IPS-15b (cell line): ENCODE data around the gene TAGLN.
A peak's percentile ranks its signal among the peaks of the same experiment; 100 is the strongest.
"Not testable (repeated sequence)": the region's sequence is repeated elsewhere in the genome, so short reads cannot be mapped to it uniquely, and the experiment has no call there.

Experiments used
- H3K27me3 ChIP-seq: one replicate; pipeline ENCODE4 v1.6.1; 2013; ENCODE audit warnings: low read length; ENCODE audit not compliant: control insufficient read depth, insufficient read depth
- H3K36me3 ChIP-seq: one replicate; pipeline ENCODE4 v1.6.1; 2013; ENCODE audit warnings: low read length; ENCODE audit not compliant: control insufficient read depth, insufficient read depth
- H3K4me1 ChIP-seq: one replicate; pipeline ENCODE4 v1.6.1; 2013; ENCODE audit warnings: mild to moderate bottlenecking, low read length; ENCODE audit not compliant: control insufficient read depth, insufficient read depth
- H3K4me3 ChIP-seq: one replicate; pipeline ENCODE4 v1.5.1; 2013; ENCODE audit warnings: low read depth, low read length
- H3K9ac ChIP-seq: one replicate; pipeline ENCODE4 v1.6.1; 2013; ENCODE audit warnings: low read depth, mild to moderate bottlenecking, low read length
- H3K9me3 ChIP-seq: one replicate; pipeline ENCODE4 v1.6.1; 2013; ENCODE audit warnings: mild to moderate bottlenecking, low read length; ENCODE audit not compliant: control insufficient read depth, insufficient read depth

Gene TAGLN

DNA sequence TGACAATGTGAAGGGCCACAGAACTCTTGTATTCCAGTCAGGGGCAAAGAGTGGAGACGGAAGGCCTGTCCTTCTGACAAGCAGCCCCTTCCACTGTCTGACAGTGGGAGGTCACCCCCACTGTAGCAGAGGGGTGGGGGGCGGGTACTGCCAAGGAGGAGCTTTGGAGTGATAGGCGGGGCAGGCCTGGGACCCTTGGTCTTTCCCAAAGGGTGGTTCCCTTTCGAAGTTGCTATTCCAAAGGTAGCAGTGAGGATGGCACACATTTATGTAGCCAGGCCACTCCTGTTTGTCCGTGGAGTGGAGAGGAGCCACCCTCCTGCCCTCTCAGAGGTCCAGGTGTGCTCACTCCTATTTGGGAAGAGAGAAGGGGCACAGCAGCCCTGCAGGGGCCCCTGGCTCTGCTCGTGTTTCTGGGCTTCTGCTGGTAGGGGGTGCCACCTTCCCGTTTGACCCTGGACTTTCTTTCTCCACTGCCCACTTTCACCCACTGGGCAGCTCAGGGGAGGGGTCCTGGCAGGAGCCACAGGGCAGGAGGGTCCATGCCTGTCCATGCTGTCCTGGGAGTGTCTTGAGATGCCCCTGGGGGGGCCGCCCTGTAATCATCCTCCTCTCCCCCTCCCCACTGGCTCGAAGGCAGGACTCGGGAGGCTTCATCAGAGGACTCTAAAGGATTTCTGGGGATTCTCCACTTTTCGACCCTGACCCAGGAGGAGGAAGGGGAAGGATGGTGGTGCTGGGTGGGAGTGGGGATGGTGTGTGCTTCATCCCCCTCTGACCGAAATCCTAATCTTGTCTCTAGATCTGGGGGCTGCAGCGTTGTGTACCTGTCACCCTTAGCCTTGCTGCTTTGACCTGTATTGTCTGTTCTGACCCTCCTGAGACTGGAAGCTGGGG, 994 bp downstream of the TAGLN start:
- H3K27me3 ChIP-seq = no peaks in the 10 kb centered on the region
- peak overlapping the region; percentile 81 for H3K9ac ChIP-seq
- H3K4me1 ChIP-seq = peaks cover 18% of the 10 kb centered on the region
- H3K9me3 ChIP-seq = no peaks in the 10 kb centered on the region
- peaks cover 15% of the 10 kb centered on the region for H3K36me3 ChIP-seq
- H3K4me3 ChIP-seq = peak overlapping the region; percentile 54

- H3K9me3 ChIP-seq = no peaks in the 10 kb centered on the region
- H3K4me1 ChIP-seq = peaks cover 18% of the 10 kb centered on the region
- peak overlapping the region; percentile 28 for H3K4me3 ChIP-seq
- no peaks in the 10 kb centered on the region for H3K27me3 ChIP-seq
- H3K36me3 ChIP-seq = peaks cover 9% of the 10 kb centered on the region
- peak overlapping the region; percentile 81 for H3K9ac ChIP-seq
These were observed 1.9 kb downstream of the TAGLN start for GRCh38 chr11:117200813-117201657.

- H3K36me3 ChIP-seq = peaks cover 7% of the 10 kb centered on the region
- H3K4me3 ChIP-seq = no peak overlapping the region
- no peaks in the 10 kb centered on the region for H3K9me3 ChIP-seq
- no peaks in the 10 kb centered on the region for H3K27me3 ChIP-seq
- no peak overlapping the region for H3K9ac ChIP-seq
- peaks cover 18% of the 10 kb centered on the region for H3K4me1 ChIP-seq
These were observed 2.6 kb downstream of the TAGLN start for GRCh38 chr11:117201658-117202305.

- no peaks in the 10 kb centered on the region for H3K9me3 ChIP-seq
- H3K27me3 ChIP-seq = no peaks in the 10 kb centered on the region
- no peak overlapping the region for H3K4me3 ChIP-seq
- no peak overlapping the region for H3K9ac ChIP-seq
- peaks cover 7% of the 10 kb centered on the region for H3K36me3 ChIP-seq
- peaks cover 18% of the 10 kb centered on the region for H3K4me1 ChIP-seq
These were observed 3.4 kb downstream of the TAGLN start for GRCh38 chr11:117202386-117203068.

- H3K36me3 ChIP-seq = peaks cover 7% of the 10 kb centered on the region
- no peak overlapping the region for H3K9ac ChIP-seq
- H3K4me3 ChIP-seq = no peak overlapping the region
- H3K4me1 ChIP-seq = peaks cover 15% of the 10 kb centered on the region
- H3K9me3 ChIP-seq = no peaks in the 10 kb centered on the region
- no peaks in the 10 kb centered on the region for H3K27me3 ChIP-seq
These were observed 3.9 kb downstream of the TAGLN start for GRCh38 chr11:117203069-117203407.

DNA sequence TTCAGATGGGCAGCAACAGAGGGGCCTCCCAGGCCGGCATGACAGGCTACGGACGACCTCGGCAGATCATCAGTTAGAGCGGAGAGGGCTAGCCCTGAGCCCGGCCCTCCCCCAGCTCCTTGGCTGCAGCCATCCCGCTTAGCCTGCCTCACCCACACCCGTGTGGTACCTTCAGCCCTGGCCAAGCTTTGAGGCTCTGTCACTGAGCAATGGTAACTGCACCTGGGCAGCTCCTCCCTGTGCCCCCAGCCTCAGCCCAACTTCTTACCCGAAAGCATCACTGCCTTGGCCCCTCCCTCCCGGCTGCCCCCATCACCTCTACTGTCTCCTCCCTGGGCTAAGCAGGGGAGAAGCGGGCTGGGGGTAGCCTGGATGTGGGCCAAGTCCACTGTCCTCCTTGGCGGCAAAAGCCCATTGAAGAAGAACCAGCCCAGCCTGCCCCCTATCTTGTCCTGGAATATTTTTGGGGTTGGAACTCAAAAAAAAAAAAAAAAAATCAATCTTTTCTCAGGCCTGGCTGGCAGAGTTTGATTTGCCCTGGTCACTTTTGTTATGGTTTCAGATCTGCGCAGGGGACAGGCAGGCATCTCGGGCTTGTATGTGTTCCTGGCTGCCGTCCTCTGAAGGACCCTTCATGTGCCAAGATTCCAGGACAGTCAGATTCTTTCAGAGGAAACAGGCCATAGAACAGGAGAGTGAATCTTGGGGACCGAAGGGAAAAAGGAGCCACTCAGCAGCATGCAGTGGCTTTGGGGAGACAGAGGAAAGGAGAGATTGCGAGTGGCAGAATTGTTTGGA, 5.3 kb downstream of the TAGLN start:
- peaks cover 7% of the 10 kb centered on the region for H3K36me3 ChIP-seq
- H3K9me3 ChIP-seq = no peaks in the 10 kb centered on the region
- no peak overlapping the region for H3K9ac ChIP-seq
- H3K27me3 ChIP-seq = no peaks in the 10 kb centered on the region
- H3K4me3 ChIP-seq = no peak overlapping the region
- peaks cover 9% of the 10 kb centered on the region for H3K4me1 ChIP-seq

- Histone ChIP-seq H3K4me3 (no peak overlapping the region), H3K9ac (no peak overlapping the region), H3K9me3 (no peaks in the 10 kb centered on the region), H3K36me3 (peaks cover 7% of the 10 kb centered on the region), H3K4me1 (peaks cover 3% of the 10 kb centered on the region), H3K27me3 (no peaks in the 10 kb centered on the region)
These were observed 6.1 kb downstream of the TAGLN start for GRCh38 chr11:117205211-117205818.

DNA sequence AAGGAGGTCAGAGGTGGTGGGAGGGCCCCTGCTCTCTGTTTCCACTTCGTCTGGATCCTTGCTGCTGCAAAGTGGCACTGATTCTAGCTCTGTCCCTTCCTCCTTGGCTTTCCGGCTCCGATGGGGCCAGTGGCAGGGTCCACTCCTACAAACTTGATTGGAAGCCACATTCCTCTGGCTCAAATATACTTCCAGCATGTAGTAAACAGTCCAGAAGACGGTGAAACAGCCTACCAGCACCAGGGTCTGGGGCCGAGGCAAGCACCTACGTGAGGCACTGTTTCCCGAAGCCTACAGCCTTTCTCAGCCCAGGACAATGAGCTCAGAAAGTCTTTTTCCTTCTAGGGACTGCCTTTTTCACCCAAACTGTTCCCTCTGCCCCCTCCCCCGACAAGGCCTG, 6.9 kb downstream of the TAGLN start:
- H3K27me3 ChIP-seq = not testable (repeated sequence)

DNA sequence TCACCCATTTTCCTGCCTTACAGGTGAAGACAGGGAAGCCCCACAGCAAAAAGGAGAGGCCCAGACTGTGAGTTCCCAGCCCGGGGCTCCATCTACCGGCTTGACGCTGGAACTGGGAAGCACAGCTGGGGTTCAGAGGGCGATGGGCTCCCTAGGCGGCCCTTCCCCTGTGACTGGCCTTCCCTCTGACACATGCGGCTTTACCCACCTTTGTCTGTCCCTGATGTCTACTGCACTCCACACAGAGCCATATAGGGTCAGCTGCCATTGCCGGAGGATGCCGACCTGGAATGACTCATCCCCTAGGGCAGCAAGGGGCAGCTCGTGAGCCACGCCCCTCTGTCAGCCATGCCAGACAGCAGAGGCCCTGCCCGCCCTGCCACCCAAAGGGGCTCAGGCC, 7.7 kb downstream of the TAGLN start:
- not testable (repeated sequence) for H3K9ac ChIP-seq, H3K9me3 ChIP-seq, H3K4me3 ChIP-seq, H3K4me1 ChIP-seq, H3K36me3 ChIP-seq, H3K27me3 ChIP-seq

More for the DNA sequence above, 6.9 kb downstream of the TAGLN start:
- not testable (repeated sequence) for H3K4me1 ChIP-seq, H3K9me3 ChIP-seq, H3K36me3 ChIP-seq, H3K9ac ChIP-seq, H3K4me3 ChIP-seq

GRCh38 chr11:117207481-117207880, 8.3 kb downstream of the TAGLN start:
- not testable (repeated sequence) for H3K36me3 ChIP-seq, H3K4me3 ChIP-seq, H3K9ac ChIP-seq, H3K4me1 ChIP-seq, H3K9me3 ChIP-seq, H3K27me3 ChIP-seq
